ENCODE measurements around the gene IL2RA.
"Not testable (repeated sequence)": the region's sequence is repeated elsewhere in the genome, so short reads cannot be mapped to it uniquely, and the experiment has no call there.

DNA sequence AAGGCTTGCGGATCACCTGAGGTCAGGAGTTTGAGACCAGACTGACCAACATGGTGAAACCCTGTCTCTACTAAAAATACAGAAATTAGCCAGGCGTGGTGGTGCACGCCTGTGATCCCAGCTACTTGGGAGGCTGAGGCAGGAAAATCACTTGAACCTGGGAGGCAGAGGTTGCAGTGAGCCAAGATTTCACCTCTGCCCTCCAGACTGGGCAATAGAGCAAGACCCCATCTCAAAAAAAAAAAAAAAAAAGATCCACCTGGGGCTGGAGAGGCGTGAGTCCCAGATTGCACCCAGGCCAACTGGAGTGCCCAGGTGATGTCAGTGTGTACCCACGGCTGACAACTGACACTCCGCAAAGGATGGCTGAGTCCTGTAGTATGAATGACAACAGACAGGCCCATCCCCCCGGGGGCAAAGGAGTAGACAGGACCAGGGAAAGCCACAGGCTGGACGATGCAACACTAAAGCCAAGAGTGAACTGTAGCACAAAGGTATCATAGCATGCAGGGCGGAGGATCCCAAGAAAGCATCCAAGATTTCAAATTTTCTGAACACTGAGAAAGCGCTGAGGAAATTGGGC lies 99.7 kb downstream of the IL2RA start:
- not testable (repeated sequence) for TF ChIP-seq EZH2 (IDR thresholded peaks at IDR 0.05; ENCODE audit: low read length, unreplicated experiment)
- TF ChIP-seq, protein P1, sequence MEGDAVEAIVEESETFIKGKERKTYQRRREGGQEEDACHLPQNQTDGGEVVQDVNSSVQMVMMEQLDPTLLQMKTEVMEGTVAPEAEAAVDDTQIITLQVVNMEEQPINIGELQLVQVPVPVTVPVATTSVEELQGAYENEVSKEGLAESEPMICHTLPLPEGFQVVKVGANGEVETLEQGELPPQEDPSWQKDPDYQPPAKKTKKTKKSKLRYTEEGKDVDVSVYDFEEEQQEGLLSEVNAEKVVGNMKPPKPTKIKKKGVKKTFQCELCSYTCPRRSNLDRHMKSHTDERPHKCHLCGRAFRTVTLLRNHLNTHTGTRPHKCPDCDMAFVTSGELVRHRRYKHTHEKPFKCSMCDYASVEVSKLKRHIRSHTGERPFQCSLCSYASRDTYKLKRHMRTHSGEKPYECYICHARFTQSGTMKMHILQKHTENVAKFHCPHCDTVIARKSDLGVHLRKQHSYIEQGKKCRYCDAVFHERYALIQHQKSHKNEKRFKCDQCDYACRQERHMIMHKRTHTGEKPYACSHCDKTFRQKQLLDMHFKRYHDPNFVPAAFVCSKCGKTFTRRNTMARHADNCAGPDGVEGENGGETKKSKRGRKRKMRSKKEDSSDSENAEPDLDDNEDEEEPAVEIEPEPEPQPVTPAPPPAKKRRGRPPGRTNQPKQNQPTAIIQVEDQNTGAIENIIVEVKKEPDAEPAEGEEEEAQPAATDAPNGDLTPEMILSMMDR (conservative IDR thresholded peaks at IDR 0.05; ENCODE audit: low read depth, low read length): not testable (repeated sequence)

Measured in PC-3 (cell line).